Fibroblast of lung (primary cell): ENCODE data around the gene ARHGDIG.

Experiments used
- CTCF ChIP-seq, 2 donors: IDR thresholded peaks in 1 of 2; conservative IDR thresholded peaks in 1 of 2; 1 replicate in 1 of 2; 2 replicates in 1 of 2; pipeline ENCODE4 v1.5.1; 2011 to 2012; ENCODE audit warnings: low read length in 2 of 2, control low read depth in 1 of 2, inconsistent platforms in 1 of 2, low read depth in 1 of 2, mild to moderate bottlenecking in 1 of 2
- EZH2 ChIP-seq: IDR thresholded peaks from 2 replicates; pipeline ENCODE4 v1.5.1; 2012; ENCODE audit warnings: low read length, control low read depth, mild to moderate bottlenecking; ENCODE audit errors: missing control alignments

DNA sequence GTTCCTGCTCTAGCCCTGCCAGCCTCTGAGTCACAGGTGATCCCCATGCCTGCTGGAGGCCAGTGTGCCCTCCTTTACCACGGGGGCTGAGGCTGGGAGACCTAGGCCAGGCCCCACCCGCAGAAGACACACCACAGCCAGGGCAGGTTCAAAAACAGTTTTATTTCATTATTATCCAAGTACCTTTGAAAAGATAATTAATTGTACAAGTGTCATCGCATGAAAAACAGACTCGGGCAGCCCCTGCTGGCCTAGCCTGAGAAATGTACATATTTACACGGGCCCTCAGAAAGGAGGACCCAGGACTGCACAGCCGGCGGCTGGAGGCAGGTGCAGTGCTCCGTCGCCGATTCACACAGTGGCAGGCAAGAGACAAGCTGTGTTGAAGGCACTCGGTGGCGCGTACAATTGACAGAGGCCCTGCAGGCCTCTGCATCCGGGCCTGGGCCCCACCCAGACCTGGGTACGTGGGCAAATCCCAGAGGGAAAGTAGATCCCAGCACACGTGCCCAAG lies 7.0 kb downstream of the ARHGDIG start:
- TF ChIP-seq EZH2: no peak
- no peak for TF ChIP-seq CTCF (conservative IDR thresholded peaks at IDR 0.05 in 1 of 2, IDR thresholded peaks at IDR 0.05 in 1 of 2; ENCODE audit: low read depth in 1 of 2, low read length in 2 of 2)
